ENCODE measurements around the gene KCNF1.

The KCNF1 gene, protein sequence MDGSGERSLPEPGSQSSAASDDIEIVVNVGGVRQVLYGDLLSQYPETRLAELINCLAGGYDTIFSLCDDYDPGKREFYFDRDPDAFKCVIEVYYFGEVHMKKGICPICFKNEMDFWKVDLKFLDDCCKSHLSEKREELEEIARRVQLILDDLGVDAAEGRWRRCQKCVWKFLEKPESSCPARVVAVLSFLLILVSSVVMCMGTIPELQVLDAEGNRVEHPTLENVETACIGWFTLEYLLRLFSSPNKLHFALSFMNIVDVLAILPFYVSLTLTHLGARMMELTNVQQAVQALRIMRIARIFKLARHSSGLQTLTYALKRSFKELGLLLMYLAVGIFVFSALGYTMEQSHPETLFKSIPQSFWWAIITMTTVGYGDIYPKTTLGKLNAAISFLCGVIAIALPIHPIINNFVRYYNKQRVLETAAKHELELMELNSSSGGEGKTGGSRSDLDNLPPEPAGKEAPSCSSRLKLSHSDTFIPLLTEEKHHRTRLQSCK

GRCh38 chr2:10911291-10912075 is at the start of gene KCNF1:
KCNF1 (plus strand) TSS chr2:10911934; CDS start chr2:10912427, 493 bp downstream.
- H3K27ac ChIP-seq: no peak within 1 kb of the TSS
- DNase-seq (ENCODE audit: low read depth, low spot score): no peak

DNA sequence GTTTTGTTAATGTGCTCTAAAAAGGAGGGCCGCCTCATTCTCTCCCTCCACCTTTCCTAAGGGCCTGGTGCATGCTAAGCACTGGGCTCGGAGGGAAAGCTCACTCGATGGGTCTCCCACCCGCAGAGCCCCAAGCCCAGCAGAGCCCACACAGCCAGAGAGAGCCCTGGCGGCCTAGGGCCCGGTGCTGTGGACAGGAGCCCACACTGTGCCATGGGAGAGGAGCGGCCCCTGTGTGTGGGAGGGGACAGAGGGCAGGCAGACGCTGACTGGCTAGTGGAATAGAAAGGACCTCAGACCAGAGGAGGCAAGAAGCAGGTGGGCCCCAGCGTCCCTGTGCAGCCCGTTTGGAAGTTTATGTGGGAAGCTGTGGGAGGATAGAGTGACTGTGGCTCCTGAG is 49.4 kb upstream of the KCNF1 start:
- DNase-seq (ENCODE audit: low read depth, low spot score): no peak
- H3K27ac ChIP-seq: no peak overlapping the region

DNA sequence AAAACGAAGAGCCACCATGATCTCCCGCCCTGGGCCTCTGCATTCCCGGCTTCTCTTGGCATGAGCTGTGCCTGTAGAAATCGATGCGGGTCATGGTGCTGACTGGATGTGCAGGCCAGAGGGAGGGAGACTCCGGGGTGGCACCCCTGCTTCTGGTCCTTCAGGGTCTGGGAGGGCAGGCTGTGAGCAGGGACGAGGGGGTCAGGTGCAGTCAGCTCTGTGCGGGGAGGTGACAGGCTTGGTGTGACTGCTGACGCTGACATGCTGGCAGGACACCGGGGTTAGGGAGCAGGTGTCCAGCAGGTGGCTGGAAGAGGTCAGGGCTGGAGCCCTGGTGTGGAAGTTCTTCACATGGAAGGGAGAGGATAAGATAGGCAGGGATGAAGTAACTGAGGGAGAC is 48.7 kb upstream of the KCNF1 start:
- no peak overlapping the region for H3K27ac ChIP-seq
- no peak for DNase-seq (ENCODE audit: low read depth, low spot score)

DNA sequence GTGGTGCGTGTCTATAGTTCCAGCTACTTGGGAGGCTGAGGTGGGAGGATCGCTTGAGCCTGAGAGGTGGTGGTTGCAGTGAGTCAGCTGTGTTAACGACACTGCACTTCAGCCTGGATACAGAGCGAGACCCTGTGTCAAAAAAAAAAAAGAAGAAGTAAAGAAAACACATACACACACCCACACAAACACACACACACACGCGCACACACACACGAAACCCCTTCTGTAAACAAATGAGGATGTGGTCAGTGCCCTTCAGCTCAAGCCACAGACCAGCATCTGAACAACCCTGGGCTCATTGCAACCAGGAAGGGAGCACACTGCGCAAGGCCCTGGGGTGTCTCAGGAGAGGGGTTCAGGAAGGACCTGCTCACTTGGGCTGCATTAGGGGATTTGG is 47.9 kb upstream of the KCNF1 start:
- H3K27ac ChIP-seq: no peak overlapping the region
- no peak for DNase-seq (ENCODE audit: low read depth, low spot score)

- no peak overlapping the region for H3K27ac ChIP-seq
Measured at GRCh38 chr2:10864251-10864650, 47.5 kb upstream of the KCNF1 start.

GRCh38 chr2:10864861-10865636 is 46.7 kb upstream of the KCNF1 start:
- DNase-seq (ENCODE audit: low read depth, low spot score): no peak

More at GRCh38 chr2:10864251-10864650, 47.5 kb upstream of the KCNF1 start:
- no peak for DNase-seq (ENCODE audit: low read depth, low spot score)

DNA sequence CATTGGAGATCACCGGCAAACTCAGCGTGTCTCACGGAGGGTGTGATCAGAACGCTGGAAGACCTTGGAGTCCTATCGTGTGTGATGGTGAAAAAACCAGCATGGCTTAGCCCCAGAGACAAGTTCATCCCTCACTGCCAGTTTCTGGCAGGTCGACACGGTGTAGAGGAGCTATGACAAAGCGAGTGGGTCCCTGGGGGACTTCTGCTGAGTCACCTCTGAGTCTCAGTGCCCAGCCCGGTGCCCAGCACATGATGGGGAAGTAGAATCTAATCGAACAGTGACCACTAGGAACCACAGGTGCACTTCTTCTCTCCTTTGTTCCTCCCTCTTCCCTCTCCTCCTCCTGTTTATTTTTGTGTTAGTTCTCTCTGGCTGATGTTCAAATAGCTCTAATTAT is 45.9 kb upstream of the KCNF1 start:
- no peak for DNase-seq (ENCODE audit: low read depth, low spot score)
- H3K27ac ChIP-seq: no peak overlapping the region

More at GRCh38 chr2:10864861-10865636, 46.7 kb upstream of the KCNF1 start:
- no peak overlapping the region for H3K27ac ChIP-seq

DNA sequence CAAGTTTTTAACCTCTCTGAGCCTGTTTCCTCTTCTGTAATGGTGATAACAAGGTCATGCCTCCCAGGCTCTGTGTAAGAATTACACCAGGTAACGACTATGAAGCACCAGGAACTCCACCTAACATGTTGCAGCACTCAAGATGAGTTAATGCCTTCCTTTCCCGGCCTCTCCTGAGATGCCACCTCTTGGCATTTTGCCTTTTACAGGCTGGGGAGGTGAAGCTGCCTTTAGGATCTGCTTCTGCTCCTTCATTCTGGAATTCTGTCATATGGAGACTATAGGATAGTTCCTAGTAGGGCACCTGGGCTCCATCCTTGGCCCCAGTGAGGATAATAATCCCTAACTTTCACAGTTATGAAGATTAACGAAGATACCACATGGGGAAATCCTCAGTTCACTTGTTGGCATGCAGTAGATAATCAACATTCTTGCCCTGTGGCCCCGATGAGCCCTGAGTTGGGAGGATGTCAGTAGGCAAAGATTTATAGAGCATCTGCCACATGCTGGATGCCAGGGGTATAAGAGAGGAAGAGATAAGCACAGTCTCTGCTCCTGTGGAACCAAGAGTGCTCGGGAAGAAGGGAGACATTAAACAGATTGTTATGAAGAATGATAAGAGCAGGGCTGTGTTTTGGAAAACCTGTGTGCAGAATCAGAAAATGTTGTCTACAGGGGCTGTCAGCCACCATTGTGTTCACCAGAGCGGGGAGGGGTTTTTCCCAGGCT is 43.9 kb upstream of the KCNF1 start:
- no peak for DNase-seq (ENCODE audit: low read depth, low spot score)
- no peak overlapping the region for H3K27ac ChIP-seq

DNA sequence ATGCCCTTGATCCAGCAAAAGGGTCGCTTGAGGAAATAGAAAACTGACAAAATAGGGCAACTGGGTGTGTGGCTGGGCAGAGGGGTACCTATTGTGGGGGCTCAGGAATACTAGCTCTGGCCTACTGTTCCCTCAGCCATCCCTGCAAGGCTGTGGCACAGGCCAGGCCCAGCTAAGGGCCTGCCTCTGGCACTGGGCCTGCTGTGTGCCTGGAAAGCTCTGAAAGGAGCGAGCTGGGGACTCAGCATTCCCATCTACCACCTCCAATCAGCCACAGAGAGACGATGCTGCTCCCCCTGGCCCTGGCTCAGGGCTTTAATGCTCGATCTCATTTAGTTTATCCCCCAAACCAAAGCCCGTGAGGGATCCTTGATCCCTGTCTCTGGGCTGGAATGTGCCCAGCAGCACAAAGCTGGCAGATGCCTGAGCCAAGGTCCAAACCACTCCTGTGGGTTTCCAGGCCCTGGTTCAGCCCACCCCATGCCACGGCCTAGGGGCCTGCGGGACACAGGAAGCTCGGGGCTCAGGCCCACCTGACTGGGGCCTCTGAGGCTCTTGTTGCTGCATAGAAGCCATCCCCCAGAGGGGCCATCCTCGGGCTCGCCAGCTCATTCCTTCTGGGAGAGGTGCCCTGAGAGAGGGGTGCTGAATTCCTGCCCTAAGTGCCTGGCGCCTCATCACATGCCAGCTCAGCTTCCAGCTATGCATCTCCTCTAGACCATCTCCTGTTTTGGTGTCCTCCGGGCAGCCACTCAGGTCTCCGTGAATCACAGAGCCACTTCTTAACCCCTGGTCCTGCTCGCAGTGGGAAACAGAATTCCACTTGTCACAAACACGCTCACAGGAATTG is 43.0 kb upstream of the KCNF1 start:
- H3K27ac ChIP-seq: no peak overlapping the region
- DNase-seq (ENCODE audit: low read depth, low spot score): no peak

GRCh38 chr2:10871978-10872377 is 39.8 kb upstream of the KCNF1 start:
- DNase-seq (ENCODE audit: low read depth, low spot score): no peak
- H3K27ac ChIP-seq: no peak overlapping the region

GRCh38 chr2:10873171-10873570 is 38.6 kb upstream of the KCNF1 start:
- no peak overlapping the region for H3K27ac ChIP-seq
- DNase-seq (ENCODE audit: low read depth, low spot score): no peak

GRCh38 chr2:10873790-10874437 is 37.8 kb upstream of the KCNF1 start:
- H3K27ac ChIP-seq: no peak overlapping the region
- no peak for DNase-seq (ENCODE audit: low read depth, low spot score)

- no peak for DNase-seq (ENCODE audit: low read depth, low spot score)
- H3K27ac ChIP-seq: no peak overlapping the region
Measured at GRCh38 chr2:10875126-10875525, 36.6 kb upstream of the KCNF1 start.

DNA sequence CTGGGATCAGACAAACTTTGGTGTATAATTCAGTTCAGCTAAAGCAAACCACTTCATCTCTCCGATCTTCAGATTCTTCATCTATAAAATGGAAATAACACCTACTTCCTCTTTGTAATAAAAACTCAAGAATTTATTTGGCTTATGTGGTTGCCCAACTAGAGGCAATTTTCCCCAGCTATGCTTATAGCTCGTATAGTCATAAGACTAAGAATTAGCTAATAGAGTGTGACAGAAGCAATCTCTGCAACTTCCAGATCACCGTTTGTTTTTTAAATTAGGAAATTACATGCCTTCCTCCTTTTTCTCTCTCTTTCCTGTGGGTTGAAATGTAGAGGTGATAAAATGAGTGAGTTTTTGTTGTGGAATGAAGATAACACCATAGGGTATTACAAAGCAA is 35.3 kb upstream of the KCNF1 start:
- DNase-seq (ENCODE audit: low read depth, low spot score): no peak
- no peak overlapping the region for H3K27ac ChIP-seq

- H3K27ac ChIP-seq: no peak overlapping the region
- DNase-seq (ENCODE audit: low read depth, low spot score): no peak
Measured at GRCh38 chr2:10876963-10877362, 34.8 kb upstream of the KCNF1 start.

DNA sequence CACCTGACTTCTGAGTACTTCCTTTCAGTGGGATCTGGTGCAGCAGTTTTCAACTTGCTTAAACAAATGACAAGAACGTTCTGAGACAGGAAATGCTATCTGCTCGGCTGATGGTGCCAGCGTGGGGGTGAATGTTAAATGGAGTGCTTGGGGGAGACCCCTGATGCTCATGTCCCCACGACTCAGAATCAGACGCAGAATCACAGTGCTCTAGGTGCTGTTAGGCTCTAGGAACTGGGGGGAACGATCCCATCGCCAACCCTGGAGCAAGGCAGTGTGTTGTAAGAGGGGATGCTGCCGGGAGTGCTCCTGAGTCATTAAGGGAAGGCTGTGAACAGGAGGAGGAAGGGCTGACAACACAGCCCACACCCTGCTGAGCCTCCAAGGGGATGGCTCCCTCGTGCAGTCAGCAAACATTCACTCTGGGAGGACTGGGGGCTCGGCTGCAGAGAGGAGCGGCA is 34.1 kb upstream of the KCNF1 start:
- DNase-seq (ENCODE audit: low read depth, low spot score): no peak
- no peak overlapping the region for H3K27ac ChIP-seq

DNA sequence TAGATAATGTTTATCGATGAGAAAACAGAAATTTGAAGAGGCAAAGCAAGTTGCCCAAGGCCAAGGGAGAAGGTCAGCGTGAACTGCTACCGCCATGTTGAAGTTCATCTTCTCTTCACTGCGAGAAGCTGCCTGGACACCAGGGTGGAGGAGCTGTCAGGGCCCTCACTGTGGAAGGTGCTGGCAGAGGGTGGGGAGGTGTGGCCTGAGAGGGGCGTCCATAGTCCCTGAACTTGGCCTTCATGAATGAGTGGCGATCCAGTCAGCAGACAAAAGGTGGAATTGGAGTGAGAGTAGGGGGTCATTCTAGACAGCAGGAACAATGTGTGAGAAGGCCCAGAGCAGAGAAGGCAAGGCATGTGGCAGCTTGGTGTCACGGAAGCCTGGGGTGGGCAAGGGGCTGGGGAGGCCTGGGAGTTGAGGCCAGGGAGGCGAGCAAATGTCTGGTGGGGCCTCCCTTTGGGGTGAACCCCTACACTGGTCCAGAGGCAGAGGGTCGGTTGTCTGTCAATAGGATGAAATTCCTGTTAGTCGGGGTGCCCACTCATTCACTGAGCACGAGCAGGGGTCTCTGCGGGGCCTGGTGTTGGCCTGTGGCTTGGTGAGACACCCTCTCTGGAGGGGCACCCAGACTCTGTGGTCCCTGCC is 33.3 kb upstream of the KCNF1 start:
- no peak for DNase-seq (ENCODE audit: low read depth, low spot score)
- no peak overlapping the region for H3K27ac ChIP-seq

GRCh38 chr2:10879159-10879558 is 32.6 kb upstream of the KCNF1 start:
- no peak overlapping the region for H3K27ac ChIP-seq
- no peak for DNase-seq (ENCODE audit: low read depth, low spot score)
